ENCODE measurements around the gene JAM2.

The JAM2 gene

GRCh38 chr21:25636727-25637126 is 2.3 kb upstream of the JAM2 start:
- TF ChIP-seq CTCF (IDR thresholded peaks at IDR 0.05; ENCODE audit: insufficient read depth, missing control alignments) = no peak
- no peak for DNase-seq (ENCODE audit: insufficient read length, low spot score)
- FAIRE-seq = no peak

- no peak for TF ChIP-seq CTCF (IDR thresholded peaks at IDR 0.05; ENCODE audit: insufficient read depth, missing control alignments)
- DNase-seq (ENCODE audit: insufficient read length, low spot score) = no peak
- FAIRE-seq = no peak
These were observed 1.0 kb upstream of the JAM2 start for GRCh38 chr21:25637851-25638659.

- DNase-seq (ENCODE audit: insufficient read length, low spot score) (peak; percentile 36), FAIRE-seq (no peak)
- TF ChIP-seq CTCF (IDR thresholded peaks at IDR 0.05; ENCODE audit: insufficient read depth, missing control alignments) = peak; percentile 16
These were observed 618 bp downstream of the JAM2 start for GRCh38 chr21:25639551-25640201.

- TF ChIP-seq CTCF (IDR thresholded peaks at IDR 0.05; ENCODE audit: insufficient read depth, missing control alignments) = no peak
- FAIRE-seq (no peak), DNase-seq (ENCODE audit: insufficient read length, low spot score) (no peak)
These were observed 1.3 kb downstream of the JAM2 start for GRCh38 chr21:25640202-25640942.

GRCh38 chr21:25640943-25641292 is 1.9 kb downstream of the JAM2 start:
- no peak for TF ChIP-seq CTCF (IDR thresholded peaks at IDR 0.05; ENCODE audit: insufficient read depth, missing control alignments)
- no peak for FAIRE-seq
- no peak for DNase-seq (ENCODE audit: insufficient read length, low spot score)

GRCh38 chr21:25643486-25643885 is 4.4 kb downstream of the JAM2 start:
- FAIRE-seq = no peak
- no peak for TF ChIP-seq CTCF (IDR thresholded peaks at IDR 0.05; ENCODE audit: insufficient read depth, missing control alignments)

More at GRCh38 chr21:25643486-25643885, 4.4 kb downstream of the JAM2 start:
- DNase-seq (ENCODE audit: insufficient read length, low spot score) = no peak

All from D721Med (cell line).